Measurements from ENCODE around the gene C10orf90.

Gene C10orf90

GRCh38 chr10:126690534-126690933 lies 20.0 kb upstream of the C10orf90 start:
- Histone ChIP-seq H3K9me3 (ENCODE audit: control insufficient read depth, insufficient read depth, low read length) (no peaks in the 10 kb centered on the region), H3K27me3 (ENCODE audit: control insufficient read depth, insufficient read depth, low read length) (no peaks in the 10 kb centered on the region), H3K36me3 (ENCODE audit: control insufficient read depth, insufficient read depth, low read length) (no peaks in the 10 kb centered on the region), H3K4me1 (ENCODE audit: control insufficient read depth, insufficient read depth, low read length) (peaks cover 16% of the 10 kb centered on the region), H3K4me3 (ENCODE audit: low read depth, low read length) (no peak overlapping the region), H3K9ac (ENCODE audit: low read depth, low read length) (no peak overlapping the region; the same call in 1 of the 2 replicates), H3K27ac (ENCODE audit: low read depth, low read length) (peak overlapping the region; percentile 83)

DNA sequence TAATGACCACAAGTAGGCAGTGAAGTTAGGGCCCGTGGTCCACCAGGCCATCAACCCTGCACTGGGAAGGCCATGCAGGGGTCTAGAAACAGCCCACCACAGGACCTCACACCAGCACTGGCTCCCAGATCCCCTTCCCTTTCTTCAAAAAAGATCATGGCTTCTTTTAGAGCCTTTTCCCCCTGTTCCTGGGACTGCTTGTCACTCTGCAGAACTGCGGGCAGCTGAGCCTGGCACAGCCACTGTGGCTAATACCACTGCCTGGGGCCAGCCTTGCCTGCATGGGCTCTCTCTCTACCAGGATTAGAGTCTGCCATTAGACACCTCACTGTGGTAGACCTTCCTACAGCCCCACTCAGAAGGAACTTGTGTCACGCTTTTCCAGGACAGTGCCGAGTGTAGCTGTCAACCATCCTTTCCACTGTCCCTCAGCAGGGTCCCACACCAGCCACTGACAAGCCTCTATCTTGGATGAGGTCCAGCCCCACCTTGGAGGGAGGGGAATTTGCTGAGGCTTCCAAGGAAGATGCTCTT lies 19.0 kb upstream of the C10orf90 start:
- no peaks in the 10 kb centered on the region for H3K9me3 ChIP-seq (ENCODE audit: control insufficient read depth, insufficient read depth, low read length)

DNA sequence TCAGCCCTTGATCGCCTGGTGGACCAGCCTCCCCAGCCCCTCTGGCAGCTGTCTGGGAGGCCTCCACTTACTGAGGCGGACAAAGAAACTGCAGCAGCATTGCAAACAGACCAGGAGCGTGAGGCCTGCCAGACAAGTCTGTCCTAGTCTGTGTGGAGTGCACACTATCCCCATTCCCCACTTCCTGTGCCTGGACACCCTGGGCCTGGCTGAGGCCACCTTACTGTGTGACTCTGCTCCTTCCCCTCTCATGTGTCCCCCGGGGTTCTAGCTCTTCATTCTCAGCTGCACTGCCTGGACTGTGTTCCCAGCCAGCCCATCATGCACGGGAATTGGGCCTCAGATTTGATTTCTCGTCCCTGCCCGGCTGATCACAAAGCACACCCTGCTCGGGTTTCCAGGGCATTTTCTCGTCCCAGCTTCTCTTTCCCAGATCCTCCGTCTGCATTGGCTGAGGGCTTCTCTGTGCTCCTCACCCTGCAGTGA lies 16.7 kb upstream of the C10orf90 start:
- Histone ChIP-seq H3K36me3 (ENCODE audit: control insufficient read depth, insufficient read depth, low read length) (no peaks in the 10 kb centered on the region), H3K9me3 (ENCODE audit: control insufficient read depth, insufficient read depth, low read length) (no peaks in the 10 kb centered on the region), H3K27me3 (ENCODE audit: control insufficient read depth, insufficient read depth, low read length) (no peaks in the 10 kb centered on the region), H3K4me1 (ENCODE audit: control insufficient read depth, insufficient read depth, low read length) (peaks cover 16% of the 10 kb centered on the region), H3K27ac (ENCODE audit: low read depth, low read length) (no peak overlapping the region), H3K9ac (ENCODE audit: low read depth, low read length) (no peak overlapping the region), H3K4me3 (ENCODE audit: low read depth, low read length) (no peak overlapping the region)

More for the DNA sequence above, 19.0 kb upstream of the C10orf90 start:
- Histone ChIP-seq H3K4me3 (ENCODE audit: low read depth, low read length) (no peak overlapping the region), H3K27me3 (ENCODE audit: control insufficient read depth, insufficient read depth, low read length) (no peaks in the 10 kb centered on the region), H3K9ac (ENCODE audit: low read depth, low read length) (no peak overlapping the region), H3K4me1 (ENCODE audit: control insufficient read depth, insufficient read depth, low read length) (peaks cover 16% of the 10 kb centered on the region), H3K27ac (ENCODE audit: low read depth, low read length) (peak overlapping the region; percentile 83), H3K36me3 (ENCODE audit: control insufficient read depth, insufficient read depth, low read length) (no peaks in the 10 kb centered on the region)

DNA sequence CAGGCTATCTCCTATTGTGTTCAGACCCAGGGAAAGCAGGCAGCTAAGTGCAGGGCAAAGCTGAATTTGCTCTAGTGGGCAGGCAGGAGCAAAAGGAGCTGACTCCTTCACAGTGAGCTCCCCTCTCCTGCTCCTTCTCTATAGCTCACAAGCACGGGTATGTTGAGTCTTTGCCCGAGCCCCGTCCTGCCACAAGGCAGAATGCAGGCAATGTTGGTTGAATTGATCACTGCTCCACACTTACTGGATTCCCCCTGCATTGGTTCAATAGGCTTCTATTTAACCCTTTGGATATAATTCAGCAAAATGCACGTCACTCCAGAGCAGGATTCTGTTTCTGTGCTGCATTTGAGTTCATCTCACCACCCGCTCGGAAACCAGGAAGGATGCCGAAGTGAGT lies 16.2 kb upstream of the C10orf90 start:
- no peak overlapping the region for H3K9ac ChIP-seq (ENCODE audit: low read depth, low read length)
- H3K9me3 ChIP-seq (ENCODE audit: control insufficient read depth, insufficient read depth, low read length) = no peaks in the 10 kb centered on the region
- H3K4me3 ChIP-seq (ENCODE audit: low read depth, low read length) = no peak overlapping the region
- H3K27ac ChIP-seq (ENCODE audit: low read depth, low read length) = no peak overlapping the region
- H3K4me1 ChIP-seq (ENCODE audit: control insufficient read depth, insufficient read depth, low read length) = peaks cover 16% of the 10 kb centered on the region
- no peaks in the 10 kb centered on the region for H3K36me3 ChIP-seq (ENCODE audit: control insufficient read depth, insufficient read depth, low read length)
- no peaks in the 10 kb centered on the region for H3K27me3 ChIP-seq (ENCODE audit: control insufficient read depth, insufficient read depth, low read length)

DNA sequence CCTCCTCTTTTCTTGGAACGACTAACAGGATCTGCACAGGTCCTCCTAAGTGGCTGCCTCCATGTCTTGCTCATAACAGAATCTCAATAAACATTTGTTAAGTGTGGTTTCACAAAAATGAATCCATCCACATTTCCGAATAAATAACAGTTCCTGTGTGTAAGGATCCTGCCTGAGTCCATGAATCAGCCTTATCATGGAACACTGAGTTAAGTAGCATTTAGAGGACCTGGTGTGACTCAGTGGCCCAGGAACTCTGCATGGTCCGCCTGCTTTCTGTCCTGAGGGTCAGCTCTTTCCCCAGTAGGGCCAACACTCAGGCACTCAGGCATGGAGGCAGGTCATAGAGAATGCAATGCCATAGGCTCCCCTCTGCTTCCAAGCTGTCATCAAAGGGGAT lies 15.8 kb upstream of the C10orf90 start:
- no peak overlapping the region for H3K4me3 ChIP-seq (ENCODE audit: low read depth, low read length)
- H3K4me1 ChIP-seq (ENCODE audit: control insufficient read depth, insufficient read depth, low read length) = peaks cover 16% of the 10 kb centered on the region
- H3K9ac ChIP-seq (ENCODE audit: low read depth, low read length) = no peak overlapping the region
- H3K27me3 ChIP-seq (ENCODE audit: control insufficient read depth, insufficient read depth, low read length) = no peaks in the 10 kb centered on the region
- H3K36me3 ChIP-seq (ENCODE audit: control insufficient read depth, insufficient read depth, low read length) = no peaks in the 10 kb centered on the region
- no peak overlapping the region for H3K27ac ChIP-seq (ENCODE audit: low read depth, low read length)
- H3K9me3 ChIP-seq (ENCODE audit: control insufficient read depth, insufficient read depth, low read length) = no peaks in the 10 kb centered on the region

DNA sequence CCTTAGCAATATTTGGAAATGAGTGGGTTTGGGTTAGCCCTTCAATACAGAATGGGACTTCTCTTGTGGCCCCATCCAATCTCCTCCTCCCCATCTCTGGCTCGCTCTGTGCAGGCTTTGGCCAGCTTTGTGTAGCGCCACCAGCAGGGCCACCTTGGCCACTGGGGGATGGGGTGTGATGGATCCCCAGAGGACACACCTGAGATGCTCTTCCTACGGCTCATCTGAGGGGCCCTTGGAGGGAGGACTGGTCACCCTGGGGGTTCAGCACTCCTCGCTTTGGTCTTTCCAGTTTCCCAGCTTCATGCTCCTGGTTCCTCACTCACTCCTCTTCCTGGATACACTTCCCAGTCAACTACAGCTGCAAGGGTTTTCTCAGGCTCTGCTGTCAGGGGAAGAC lies 15.3 kb upstream of the C10orf90 start:
- Histone ChIP-seq H3K9ac (ENCODE audit: low read depth, low read length) (no peak overlapping the region), H3K27ac (ENCODE audit: low read depth, low read length) (no peak overlapping the region), H3K4me3 (ENCODE audit: low read depth, low read length) (no peak overlapping the region), H3K27me3 (ENCODE audit: control insufficient read depth, insufficient read depth, low read length) (no peaks in the 10 kb centered on the region), H3K4me1 (ENCODE audit: control insufficient read depth, insufficient read depth, low read length) (peaks cover 13% of the 10 kb centered on the region), H3K36me3 (ENCODE audit: control insufficient read depth, insufficient read depth, low read length) (no peaks in the 10 kb centered on the region), H3K9me3 (ENCODE audit: control insufficient read depth, insufficient read depth, low read length) (no peaks in the 10 kb centered on the region)

DNA sequence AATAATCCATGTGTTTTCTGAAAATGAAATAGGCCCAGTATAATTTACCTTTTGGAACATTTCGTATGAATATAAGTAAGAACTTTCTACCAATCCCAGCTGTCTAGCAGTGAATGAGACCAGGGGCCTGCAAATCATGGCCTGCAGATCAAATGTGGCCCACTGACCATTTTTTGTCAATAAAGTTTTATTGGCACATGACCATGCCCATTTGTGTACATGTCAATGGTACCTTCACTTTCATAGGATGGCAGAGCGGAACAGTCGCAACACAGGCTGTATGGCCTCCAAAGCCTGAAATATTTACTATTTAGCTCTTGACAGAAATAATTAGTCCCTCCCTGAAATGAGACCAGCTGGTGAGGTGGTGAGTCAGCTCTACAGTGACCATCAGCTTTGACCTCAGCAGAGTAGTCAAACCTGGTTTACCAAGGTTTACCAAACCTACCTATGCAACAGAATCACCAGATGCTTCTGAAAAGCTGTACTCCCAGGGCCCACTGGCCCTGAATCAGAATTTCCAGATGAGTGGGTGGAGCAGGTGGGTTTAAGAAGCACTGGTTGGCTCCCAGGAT lies 13.8 kb upstream of the C10orf90 start:
- Histone ChIP-seq H3K4me1 (ENCODE audit: control insufficient read depth, insufficient read depth, low read length) (0 out of 2 replicates have a peak, but pooled peaks cover 4% of the 10 kb centered on the region), H3K36me3 (ENCODE audit: control insufficient read depth, insufficient read depth, low read length) (no peaks in the 10 kb centered on the region), H3K27me3 (ENCODE audit: control insufficient read depth, insufficient read depth, low read length) (no peaks in the 10 kb centered on the region), H3K9ac (ENCODE audit: low read depth, low read length) (no peak overlapping the region), H3K27ac (ENCODE audit: low read depth, low read length) (no peak overlapping the region), H3K4me3 (ENCODE audit: low read depth, low read length) (no peak overlapping the region), H3K9me3 (ENCODE audit: control insufficient read depth, insufficient read depth, low read length) (no peaks in the 10 kb centered on the region)

DNA sequence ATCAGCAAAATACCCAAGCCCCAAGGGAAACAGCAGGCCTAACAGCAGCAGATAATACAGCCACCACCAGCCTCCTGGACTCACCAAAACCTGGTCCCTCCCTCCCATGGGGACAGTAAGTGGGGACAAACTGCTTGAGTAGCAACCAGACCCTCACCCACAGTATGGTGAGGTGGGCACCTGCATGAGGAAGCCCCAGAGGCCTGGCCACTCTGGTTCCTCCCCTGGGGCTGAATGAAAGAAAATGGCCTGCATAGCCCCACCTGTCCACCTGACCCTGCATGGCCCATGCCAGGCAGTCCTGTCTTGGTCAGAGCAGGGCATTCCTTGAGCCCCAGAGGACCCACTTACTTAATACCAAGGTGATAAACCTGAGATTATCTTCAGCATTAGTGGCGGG lies 13.0 kb upstream of the C10orf90 start:
- H3K4me1 ChIP-seq (ENCODE audit: control insufficient read depth, insufficient read depth, low read length) = 0 out of 2 replicates have a peak, but pooled peaks cover 4% of the 10 kb centered on the region
- no peaks in the 10 kb centered on the region for H3K27me3 ChIP-seq (ENCODE audit: control insufficient read depth, insufficient read depth, low read length)
- H3K9ac ChIP-seq (ENCODE audit: low read depth, low read length) = no peak overlapping the region
- H3K9me3 ChIP-seq (ENCODE audit: control insufficient read depth, insufficient read depth, low read length) = no peaks in the 10 kb centered on the region
- no peak overlapping the region for H3K4me3 ChIP-seq (ENCODE audit: low read depth, low read length)
- no peak overlapping the region for H3K27ac ChIP-seq (ENCODE audit: low read depth, low read length)
- H3K36me3 ChIP-seq (ENCODE audit: control insufficient read depth, insufficient read depth, low read length) = no peaks in the 10 kb centered on the region

DNA sequence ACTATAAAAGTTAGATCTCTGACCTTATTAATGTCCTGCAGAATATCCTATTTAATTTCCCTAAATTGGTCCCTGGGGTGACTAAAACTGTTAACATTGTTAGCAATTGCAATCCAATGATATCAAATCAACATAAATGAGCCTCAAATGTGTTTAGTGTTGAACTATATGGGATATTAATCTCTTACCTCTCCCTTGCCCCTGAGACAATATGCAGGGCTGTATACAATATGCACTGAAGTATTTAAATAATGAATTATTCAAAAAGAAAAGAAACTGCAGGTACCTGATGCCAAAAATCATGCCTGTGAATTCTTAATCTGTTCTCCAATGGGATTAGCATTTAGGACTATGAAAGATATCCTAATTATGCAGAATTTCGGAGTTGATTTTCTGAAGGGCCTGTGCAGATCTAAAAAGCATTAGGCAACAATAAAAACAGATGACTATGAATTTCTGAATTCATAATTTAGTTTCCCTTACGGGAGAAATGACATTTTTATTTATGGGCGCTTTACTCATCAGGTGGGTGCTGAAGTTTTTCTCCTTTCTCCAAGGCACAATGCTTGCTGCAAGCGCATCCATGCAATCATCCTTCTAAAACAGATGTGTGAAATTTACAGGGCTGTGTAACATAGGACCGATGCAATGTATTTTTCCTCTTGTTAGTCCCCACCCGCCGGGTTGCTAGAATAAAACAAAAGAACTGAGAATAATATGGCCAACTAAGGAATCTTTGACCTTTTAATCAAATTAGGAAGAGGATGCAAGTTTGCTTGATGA lies 5.4 kb upstream of the C10orf90 start:
- Histone ChIP-seq H3K9ac (ENCODE audit: low read depth, low read length) (no peak overlapping the region), H3K4me1 (ENCODE audit: control insufficient read depth, insufficient read depth, low read length) (no peaks in the 10 kb centered on the region), H3K4me3 (ENCODE audit: low read depth, low read length) (no peak overlapping the region), H3K36me3 (ENCODE audit: control insufficient read depth, insufficient read depth, low read length) (no peaks in the 10 kb centered on the region), H3K27me3 (ENCODE audit: control insufficient read depth, insufficient read depth, low read length) (no peaks in the 10 kb centered on the region), H3K9me3 (ENCODE audit: control insufficient read depth, insufficient read depth, low read length) (no peaks in the 10 kb centered on the region; the same call in 1 of the 2 replicates), H3K27ac (ENCODE audit: low read depth, low read length) (no peak overlapping the region)

DNA sequence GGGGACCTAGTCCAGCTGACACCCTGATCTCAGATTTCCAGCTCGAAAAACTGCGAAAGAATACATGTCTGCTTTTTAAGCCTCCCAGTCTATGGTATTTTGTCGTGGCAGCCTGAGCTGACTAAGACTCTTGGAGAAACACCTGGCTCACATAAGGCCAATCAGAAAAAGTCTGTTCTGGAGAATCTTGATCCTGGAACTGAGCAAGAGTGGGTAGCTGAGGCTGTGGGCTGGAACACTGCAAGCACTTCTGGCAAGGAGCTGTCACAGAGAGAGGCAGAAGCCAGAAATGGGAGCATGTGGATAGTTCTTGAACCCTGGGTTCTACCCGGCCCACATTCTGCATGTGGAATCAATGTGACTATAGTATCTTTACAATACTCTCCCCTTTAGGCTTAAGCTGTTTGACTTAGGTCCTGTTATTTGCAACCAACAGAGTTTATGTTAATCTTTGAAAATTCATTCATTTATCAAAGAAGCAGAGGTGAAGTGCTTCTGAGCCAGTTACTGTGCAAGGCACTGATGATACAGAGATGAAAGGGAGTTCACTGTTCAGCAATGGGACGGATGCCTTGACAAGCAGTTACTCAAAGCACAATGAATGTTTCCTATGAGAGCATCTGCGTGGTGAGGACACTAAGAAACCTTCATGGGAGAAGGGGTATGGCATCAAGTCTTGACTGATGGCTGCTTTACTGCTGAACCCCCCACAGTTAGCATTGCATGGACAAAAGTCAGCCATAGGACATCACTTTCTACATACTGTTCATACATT lies 4.4 kb upstream of the C10orf90 start:
- Histone ChIP-seq H3K4me3 (ENCODE audit: low read depth, low read length) (no peak overlapping the region), H3K9me3 (ENCODE audit: control insufficient read depth, insufficient read depth, low read length) (no peaks in the 10 kb centered on the region; the same call in 1 of the 2 replicates), H3K4me1 (ENCODE audit: control insufficient read depth, insufficient read depth, low read length) (no peaks in the 10 kb centered on the region), H3K9ac (ENCODE audit: low read depth, low read length) (no peak overlapping the region), H3K27ac (ENCODE audit: low read depth, low read length) (no peak overlapping the region), H3K36me3 (ENCODE audit: control insufficient read depth, insufficient read depth, low read length) (no peaks in the 10 kb centered on the region), H3K27me3 (ENCODE audit: control insufficient read depth, insufficient read depth, low read length) (no peaks in the 10 kb centered on the region)

All from HUES48 (cell line).